ENCODE data around the gene TP63.

Gene TP63

DNA sequence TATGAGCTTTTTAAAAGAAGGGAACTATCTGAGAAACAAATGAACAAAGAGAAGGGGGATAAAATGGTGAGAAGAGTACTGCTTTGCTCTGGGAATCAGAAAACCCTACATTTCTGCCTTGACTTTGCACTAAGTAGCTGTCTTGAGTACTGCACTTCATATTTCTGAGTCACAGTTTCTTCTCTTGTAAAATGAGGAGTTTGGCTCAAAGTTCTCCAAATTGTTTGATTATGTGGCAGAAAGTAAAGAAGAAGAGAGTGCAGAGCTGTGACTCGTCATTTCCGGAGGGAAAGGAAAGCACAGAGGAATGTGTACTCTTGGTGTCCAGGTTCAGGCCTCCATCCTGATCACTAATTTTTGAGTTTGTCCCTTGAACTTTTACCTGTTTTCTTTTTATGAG, 54.7 kb downstream of the TP63 start:
- DNase-seq: no peak

DNA sequence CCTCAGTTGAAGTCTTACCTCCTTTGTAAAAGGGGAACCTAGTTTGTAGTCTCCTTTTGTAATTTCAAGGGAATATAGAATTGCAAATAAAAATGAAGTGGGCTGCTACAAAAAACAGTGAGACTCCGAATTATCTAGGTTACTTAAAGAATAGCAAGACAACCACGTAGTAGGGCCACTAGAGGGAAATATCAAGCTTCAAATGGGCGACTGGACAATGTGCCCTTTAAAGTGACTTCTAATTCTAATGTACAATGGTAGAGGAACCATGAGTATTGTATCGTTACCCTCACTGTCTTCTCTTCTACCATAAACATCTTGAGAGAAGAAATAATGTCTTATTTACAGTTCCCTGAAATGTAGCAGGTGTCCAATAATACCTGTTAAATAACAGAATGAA, 56.3 kb downstream of the TP63 start:
- DNase-seq: no peak

DNA sequence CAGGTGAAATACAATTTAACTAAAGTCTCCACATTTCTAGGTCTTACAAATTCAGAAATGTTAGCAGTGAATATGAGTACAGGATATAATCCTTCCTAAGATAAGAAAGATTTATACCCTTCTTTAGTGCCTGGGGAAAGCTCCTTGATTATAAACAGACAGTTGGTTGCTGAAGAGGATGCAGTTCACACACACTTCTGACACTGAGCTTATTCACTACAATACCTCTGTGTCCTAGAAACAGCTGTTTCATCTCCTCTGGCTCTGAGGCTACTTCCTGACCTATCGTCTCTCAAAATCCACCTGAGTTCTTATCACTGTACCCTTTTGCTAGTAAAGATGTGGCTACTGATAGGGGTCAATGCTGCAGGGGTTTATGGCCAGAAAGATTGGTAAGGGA, 57.1 kb downstream of the TP63 start:
- no peak for DNase-seq

DNA sequence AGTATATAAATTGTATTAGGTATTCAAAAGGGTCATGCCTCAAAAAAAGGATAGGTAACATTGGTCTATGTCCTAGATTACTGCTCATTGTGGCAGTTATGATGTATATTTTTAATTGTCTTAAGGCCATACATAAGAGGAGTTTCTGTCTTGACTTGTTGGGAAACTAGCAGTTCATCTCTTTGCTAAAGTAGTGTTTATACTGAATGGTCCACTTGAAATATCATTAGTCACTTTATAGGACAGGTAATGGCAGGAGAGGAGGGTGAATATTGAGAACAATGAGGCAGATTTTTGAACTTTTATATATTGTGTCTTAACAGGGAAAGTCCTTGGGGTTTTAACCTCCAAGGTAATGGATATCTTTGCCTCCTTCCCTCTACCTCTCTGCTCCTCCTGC, 58.4 kb downstream of the TP63 start:
- DNase-seq: no peak

DNA sequence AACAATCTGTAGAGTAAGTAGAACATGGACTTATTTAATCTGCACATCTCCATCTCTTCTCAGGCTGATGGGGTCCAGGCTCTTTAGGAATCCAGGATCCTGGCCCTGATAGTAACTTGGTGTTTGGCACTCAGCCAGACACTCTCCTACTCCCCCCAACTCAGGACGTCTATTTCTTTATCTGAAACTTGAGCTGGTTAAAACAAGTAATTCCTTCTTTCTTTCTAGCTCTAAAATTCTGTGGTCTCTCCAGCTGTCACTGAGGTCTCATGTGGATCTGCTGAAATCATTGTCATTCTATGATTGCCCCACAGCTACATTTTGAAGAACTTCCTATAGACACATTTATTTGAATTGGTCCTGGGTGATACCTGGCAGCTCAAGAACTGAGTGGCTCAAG, 59.0 kb downstream of the TP63 start:
- DNase-seq: no peak

DNA sequence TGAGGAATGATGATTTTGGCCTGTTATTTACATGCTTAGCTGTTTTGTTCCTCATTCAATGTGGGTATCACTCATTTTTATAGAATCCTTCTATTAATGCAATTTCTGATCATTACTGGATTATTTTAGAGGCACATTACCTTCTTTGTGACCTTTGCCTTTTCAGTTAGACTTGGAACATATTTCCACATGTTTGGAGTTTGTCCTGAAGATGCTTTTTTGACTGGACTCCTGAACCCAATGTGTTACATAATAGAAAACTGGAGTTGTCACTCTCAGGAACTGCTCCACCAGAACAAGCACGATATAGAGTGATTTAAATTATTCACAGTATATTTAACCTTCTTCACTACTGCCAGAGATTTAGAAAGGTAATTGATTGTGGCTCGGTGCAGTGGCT, 59.5 kb downstream of the TP63 start:
- DNase-seq: no peak

DNA sequence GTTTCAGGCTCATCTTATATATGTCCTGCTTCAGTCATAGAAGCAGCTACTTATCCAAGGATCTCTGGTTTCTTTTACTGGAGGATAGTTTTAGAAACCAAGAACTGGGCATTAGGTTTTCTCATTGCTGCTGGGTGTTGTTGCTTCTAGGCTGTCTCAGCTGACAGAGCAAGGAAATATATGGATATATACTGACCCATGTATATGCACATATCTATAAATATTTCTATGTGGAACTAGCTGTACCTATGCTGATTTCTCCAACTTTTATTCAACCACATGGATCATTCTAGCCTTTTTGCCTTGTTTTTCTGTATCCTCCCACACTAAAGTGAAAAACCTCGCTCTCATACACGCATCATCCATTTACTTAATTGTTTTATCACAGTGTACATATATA, 64.2 kb downstream of the TP63 start:
- no peak for DNase-seq

DNA sequence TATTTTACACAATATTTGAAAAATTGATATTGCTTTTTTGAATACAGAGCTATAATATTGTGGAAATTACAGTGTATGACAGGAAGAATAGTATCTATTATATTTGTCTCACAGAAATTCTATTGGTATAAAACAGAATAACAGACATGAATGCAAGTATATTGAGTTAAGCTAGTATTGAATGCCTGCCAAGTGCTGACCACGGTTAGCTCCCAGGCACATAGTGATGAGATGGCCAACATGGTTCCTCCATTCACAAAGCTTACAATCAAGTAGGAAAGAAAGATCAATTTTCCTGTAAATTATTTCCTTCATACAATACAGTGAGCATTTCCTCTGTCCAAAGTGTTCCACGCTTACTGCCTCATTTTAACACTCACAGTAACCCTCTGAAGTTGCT, 67.6 kb downstream of the TP63 start:
- DNase-seq: no peak

DNA sequence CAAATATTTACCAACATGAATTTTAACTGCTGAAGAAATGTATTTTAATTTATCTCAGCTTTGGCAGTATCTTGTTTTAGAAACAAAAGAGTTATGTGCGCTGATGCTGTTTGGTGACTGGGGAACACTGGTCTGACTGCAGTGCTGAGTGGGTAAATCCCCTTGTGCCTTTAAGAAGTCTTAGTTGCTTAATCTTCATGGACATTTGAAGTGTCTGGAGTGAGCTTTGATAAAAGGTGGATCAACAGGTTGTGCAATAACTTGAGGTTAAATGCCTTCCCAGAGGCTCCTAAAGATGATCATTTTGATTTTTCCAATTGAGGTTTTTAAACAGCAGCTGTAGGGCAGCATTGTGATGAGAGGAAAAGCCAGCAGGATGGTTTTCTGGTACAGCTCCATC, 68.7 kb downstream of the TP63 start:
- no peak for DNase-seq

DNA sequence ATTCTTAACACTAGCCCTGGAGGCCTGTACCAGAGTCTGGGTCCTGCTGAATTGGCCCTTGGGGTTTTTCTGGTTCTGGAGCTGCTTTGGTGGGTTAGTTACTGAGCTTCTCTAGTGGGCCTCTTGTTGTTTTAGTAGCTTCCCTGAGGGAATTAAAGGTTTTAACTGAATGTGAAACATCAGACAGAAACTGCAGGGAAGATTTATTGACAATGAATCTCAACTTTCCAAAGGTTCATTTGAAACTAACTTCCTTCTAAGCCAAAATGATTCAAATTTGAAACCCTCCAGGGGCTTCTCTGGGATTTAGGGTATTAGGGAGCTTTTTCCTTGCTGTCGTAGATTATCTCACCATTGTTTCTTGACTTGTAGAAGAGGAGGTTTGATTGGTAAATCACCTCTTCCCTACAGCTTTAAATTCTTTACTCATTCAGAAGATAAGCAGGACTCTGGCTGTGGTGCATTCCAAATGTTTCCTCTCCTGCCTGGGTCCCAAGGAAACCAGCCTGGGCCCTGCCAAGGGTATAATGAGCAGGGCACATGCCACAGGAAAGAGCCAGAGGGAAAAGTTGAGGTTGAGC, 71.0 kb downstream of the TP63 start:
- DNase-seq: no peak

DNA sequence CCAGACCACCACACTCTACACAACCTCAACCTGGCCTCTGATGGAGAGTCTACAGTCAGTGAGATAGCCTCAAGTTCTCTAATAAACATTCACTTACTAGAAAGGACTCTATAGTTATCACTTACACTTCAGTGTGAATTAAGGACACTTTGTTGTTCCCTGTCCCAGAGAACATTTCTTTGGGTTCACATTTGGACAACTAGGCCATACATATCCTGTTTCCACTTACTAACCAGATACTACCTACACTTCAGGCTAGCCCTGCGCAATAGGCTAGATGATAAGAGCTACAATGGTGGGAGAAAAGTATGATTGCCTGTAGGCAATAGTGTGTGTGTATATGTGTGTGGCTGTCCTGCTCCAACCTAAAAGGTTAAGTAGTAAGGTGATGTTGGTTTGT, 72.7 kb downstream of the TP63 start:
- DNase-seq: no peak

DNA sequence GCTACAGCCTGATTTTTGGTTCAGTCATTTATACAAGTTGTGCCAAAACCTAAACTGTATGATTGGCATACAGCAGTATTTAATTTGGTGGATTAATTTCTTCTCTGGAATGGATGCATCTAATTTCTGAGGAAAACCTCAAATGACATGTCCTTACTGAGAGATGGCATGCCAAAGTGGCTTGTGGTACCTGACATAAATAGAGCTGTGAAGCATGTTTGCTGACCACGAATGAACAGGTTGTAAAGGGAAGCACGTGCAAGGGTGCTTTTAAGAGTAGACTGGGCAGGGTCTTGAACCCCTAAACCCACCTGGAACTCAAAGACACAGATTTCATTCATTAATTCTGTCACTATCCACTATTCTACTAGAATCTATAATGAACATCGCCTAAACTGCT, 77.2 kb downstream of the TP63 start:
- DNase-seq: no peak

DNA sequence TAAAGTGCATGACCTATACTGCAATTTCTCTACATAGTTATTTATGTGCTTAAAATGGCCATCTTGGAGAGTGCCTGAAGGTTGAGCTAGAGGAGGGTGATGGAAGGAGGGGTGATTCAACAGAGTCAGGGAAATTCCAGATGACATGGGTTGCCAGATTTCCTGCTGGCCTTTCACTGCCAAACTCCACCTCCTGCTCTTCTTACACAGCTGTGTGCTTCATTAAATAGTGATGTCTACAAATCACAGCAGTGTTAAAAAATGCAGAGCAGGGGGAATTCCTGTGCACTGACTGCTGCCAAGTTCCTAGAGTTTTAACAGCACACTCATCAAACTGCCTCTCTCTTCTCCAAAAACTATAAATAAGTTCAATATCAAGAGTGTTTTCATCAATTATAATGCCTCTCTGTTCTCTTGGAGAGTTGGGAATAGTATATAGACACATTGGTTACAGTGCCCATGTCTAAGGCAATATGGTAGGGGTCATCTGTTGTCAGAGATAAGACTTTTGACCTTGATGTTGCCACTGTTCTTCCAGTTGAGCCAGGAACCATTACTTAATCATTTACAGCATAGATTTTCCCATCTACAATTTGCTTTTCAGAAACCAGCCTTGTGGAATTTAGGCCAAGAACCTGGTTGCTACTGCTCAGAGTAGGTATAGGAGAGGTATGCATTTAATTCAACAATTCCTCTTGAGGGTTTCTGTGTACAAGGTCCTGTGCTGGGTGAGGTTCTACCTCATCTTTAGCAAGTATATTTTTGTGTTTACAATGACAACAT, 79.6 kb downstream of the TP63 start:
- peak; percentile 4 for DNase-seq

DNA sequence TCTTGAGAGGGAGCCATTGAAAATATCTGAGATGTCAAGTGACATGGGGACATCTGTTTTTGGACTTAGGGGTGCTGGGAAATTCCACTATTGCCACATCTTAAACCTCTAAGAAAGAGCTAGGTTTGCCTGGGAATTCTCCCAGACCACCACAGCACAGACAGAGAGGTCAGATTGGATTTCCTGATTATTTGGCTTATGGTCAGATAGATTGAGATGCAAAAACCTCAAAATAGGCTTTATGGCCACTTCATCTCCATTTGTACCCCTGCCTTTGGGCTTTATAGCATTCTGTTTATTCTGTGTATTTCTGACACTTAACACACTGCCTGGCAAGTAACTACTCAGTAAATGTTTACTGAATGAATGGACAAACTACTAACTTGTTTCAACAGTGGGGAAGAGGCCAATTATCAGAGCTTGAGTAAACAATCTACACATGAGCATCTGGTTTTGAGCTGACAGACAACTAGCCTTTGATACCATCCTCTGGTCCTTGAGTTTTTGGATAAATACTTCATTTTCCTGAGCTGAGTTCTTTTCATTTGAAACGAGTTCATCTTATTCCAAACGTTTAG, 81.8 kb downstream of the TP63 start:
- DNase-seq: no peak

DNA sequence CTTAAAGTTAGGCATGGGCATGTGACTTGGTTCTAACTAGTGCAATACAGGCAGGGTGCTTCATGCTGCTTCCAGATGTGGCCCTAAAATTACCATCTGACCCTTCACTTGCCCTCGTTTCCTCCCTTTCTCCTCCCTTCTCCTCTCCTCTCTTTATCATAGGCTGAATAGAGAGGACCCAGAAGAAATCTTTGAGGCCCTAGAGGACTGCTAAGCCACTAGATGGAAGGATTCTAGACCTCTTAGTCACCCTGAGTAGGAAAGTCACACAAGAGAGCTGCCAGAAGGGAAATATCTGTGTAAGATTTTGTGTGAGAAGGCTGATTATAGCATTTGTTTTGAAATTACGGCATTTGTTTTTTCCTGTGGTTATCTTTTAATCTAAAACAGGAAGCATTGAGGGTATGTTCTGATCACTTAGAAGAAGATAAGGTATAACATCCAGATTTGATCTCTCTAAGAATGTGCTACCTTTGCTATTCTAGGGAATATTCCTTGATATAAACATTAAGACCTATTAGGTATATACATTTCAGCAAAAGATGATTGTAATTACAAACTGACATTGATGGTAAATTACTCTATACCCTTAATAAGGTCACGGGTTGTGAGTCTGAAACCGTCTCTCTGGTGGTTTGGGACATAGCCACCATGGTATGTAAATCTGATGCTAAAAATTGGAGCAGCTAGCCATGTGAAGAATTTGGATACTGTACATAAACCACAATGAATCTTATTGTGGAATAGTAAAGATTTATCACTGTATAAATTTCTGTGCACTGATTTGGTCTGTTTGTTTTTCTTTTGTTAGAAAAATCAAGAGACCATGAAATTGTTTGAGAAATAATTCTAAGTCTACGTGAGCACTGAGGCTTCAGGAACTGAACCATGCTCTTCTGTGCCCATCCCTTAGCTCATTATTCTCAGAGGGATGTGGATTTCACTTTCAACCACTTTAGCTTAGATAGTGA, 84.1 kb downstream of the TP63 start:
- no peak for DNase-seq

DNA sequence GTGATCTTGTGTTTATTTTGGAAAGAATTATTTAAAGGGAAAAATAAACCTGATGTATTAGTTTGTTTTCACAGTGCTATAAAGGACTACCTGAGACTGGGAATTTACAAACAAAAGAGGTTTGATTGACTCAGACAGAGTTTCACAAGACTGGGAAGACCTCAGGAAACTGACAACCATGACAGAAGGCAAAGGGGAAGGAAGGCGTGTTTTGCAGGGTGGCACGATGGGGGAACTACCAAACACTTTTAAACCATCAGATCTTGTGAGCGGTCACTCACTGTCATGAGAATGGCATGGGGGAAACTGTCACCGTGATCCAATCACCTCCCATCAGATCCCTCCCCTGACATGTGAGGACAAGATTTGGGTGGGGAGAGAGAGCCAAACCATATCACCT, 87.0 kb downstream of the TP63 start:
- DNase-seq: no peak

DNA sequence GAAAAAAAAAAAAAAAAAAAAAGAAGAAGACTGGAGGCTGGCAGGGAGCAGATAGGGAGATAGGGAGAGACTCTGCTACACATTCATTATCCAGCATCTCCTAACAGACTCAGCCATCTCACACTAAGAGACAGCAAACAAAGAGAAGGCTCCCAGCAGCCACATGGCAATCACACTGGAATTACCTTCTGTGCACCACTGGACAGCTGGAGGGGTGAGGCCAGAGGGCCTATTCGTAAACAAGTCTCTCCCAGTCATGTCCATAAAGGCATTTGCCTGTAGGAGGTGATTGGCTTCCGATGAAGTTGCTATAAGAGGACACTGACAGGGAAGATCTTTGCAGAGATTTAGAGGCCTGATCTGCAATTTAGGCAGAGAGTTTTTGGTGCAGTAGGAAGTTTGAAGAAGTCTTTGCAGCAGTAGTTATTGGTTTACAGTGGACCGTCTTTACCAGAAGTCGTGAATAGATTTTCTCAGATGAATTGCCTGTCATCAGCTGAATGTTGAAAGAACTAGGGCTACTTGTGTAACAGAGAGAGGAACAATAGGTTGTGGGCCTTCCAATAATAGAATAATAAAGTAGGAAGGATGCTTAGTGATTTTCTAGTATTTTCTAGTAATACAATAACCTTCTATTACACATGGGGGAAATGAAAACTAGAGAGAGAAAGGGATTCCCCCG, 89.7 kb downstream of the TP63 start:
- DNase-seq: no peak

DNA sequence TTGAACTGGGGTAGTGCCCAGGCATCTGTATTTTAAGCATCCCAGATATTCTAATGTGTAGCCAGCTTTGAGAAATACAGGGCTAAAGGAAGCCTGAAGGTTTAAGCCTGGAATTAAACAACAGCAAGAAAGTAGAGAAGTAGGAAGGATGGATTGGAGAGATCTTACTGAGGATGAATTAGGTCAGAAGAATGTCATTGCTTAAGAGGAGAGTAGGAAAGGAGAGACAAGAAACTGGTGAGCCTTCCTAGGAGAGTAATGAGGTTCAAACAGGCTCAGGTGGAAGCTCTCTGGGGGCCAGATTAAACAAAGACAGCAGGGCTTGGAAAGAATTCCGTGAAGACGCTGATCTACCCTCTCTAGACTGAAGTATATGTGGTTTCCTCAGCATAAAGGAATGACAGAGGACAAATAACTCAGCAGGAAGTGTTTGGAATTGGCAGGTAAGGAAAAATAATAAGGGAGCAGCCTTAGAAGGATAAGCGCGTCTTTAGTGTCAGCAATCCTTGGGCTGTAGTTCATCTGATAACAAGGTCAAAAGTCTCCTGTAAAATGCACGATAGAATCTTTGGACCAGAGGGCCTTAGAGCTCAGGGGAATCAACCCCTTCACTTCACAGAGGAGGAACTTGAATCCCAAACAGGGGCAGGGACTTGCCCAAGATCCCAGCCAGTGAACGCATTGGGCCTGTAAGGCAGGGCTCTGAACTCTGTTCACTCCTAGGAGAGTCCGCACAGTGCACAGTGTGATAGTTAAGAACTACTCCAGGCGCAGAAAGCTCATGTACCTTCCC, 90.9 kb downstream of the TP63 start:
- no peak for DNase-seq

DNA sequence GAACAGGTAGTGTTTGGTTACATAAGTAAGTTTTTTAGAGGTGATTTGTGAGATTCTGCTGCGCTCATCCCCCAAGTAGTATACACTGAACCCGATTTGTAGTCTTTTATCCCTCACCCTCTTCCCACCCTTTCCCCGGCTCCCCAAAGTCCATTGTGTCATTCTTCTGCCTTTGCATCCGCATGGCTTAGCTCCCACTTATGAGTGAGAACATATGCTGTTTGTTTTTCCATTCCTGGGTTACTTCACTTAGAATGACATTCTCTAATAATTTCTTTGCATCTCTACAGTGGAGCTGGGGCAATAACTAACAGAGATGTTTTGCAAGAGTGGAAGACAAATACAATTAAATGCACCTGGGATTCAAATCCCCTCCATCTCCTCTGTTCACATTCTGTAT, 93.2 kb downstream of the TP63 start:
- no peak for DNase-seq

DNA sequence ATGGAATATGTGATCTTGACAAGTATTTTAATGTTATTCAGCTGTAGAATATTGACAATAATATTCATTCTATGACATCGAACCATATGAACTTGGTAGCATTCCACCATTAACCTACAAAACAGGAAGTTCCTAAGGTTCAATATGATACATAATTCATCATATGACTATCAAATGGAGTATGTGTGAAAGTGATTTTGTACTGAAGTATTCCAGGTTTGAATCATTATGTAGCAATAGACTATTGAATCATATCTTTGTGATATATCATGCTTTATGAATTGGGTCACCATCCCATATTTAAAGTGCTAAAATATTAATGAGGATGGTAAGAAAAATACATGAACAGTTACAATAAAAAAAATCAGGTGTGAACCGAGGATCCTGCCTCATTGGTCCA, 95.1 kb downstream of the TP63 start:
- DNase-seq: no peak

DNA sequence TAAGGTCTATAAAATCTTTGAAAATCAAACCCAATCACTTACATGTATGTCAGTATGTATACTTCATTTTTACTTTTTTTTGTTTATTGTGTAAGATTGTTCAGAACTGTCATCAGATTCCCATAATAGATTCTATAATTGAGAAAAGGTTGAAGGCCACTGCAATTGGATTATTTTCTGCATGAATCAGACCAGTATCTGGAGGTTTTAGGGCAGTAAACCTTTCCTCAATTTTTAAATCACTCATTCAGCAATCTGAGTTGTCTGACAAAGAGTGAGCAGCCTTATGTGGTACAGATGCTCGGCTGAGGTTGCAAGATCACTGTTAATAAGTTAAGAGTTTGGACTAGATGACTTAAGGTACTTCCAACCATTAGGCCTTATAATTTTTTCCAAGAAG, 96.0 kb downstream of the TP63 start:
- no peak for DNase-seq

DNA sequence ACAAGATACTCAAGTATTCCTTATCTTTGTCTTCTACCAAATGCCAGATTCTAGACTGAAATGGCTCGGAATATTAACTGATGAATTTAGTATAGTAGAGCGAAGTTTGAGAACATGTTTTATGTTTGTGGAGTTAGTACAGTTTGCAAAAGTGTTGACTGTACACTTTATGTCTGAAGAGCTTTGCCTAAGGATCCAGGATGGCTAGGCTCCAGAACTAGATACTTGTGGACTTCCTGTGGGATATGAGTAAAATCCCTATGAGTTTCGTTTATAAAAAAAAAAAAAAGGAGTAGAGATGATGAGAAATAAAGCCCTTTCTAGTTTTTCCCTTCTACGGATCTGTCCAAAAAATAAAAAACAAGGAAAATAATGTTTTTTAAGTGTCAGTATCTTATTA, 96.7 kb downstream of the TP63 start:
- no peak for DNase-seq
